Kidney epithelial cell (primary cell): ENCODE data around the gene SIGLEC9. TPM values are rescaled to one million over a fixed set of nuclear protein-coding genes. Genes with fewer than 3 reads are reported as not detected.

Experiments
- DNase-seq: peaks from one replicate; pipeline ENCODE4 v3.0.0-alpha.2; 2010; ENCODE audit warnings: low read depth
- H3K27me3 ChIP-seq: 2 replicates; pipeline ENCODE4 v1.6.0; 2011; ENCODE audit warnings: low read length; ENCODE audit not compliant: control insufficient read depth, insufficient read depth
- H3K36me3 ChIP-seq: 2 replicates; pipeline ENCODE4 v1.5.1; 2011; ENCODE audit warnings: low read length; ENCODE audit not compliant: control insufficient read depth, insufficient read depth
- H3K4me3 ChIP-seq: 2 replicates; pipeline ENCODE4 v1.5.1; 2011; ENCODE audit warnings: low read depth, mild to moderate bottlenecking, control low read depth, low read length
- CTCF ChIP-seq: IDR thresholded peaks from 2 replicates; pipeline ENCODE4 v1.5.1; 2011; ENCODE audit warnings: mild to moderate bottlenecking, moderate library complexity, low read length, control low read depth, inconsistent platforms; ENCODE audit not compliant: insufficient read depth, poor library complexity, severe bottlenecking
- total RNA-seq: library from RNA; depleted of rRNA; stranded (reverse); fragments of >200 nt; gene quantifications from 2 replicates; pipeline ENCODE4 v1.2.3, GENCODE V29; 2015

Gene SIGLEC9
- total RNA-seq, 1 donor from 2014 or later = 0.13 TPM

GRCh38 chr19:51110666-51110971, 14.1 kb upstream of the SIGLEC9 start:
- peaks cover 5% of the 10 kb centered on the region for H3K27me3 ChIP-seq
- H3K36me3 ChIP-seq = no peaks in the 10 kb centered on the region
- no peak for TF ChIP-seq CTCF

GRCh38 chr19:51111606-51112005, 13.1 kb upstream of the SIGLEC9 start:
- Histone ChIP-seq H3K36me3 (no peaks in the 10 kb centered on the region), H3K27me3 (peaks cover 5% of the 10 kb centered on the region), H3K4me3 (no peak overlapping the region)
- peak; percentile 19 for TF ChIP-seq CTCF
- no peak for DNase-seq

More at GRCh38 chr19:51110666-51110971, 14.1 kb upstream of the SIGLEC9 start:
- no peak for DNase-seq
- H3K4me3 ChIP-seq = no peak overlapping the region

- H3K36me3 ChIP-seq = no peaks in the 10 kb centered on the region
- no peak overlapping the region for H3K4me3 ChIP-seq
- no peak for DNase-seq
- peaks cover 5% of the 10 kb centered on the region for H3K27me3 ChIP-seq
- TF ChIP-seq CTCF = no peak
Observed at GRCh38 chr19:51114087-51114729, 10.5 kb upstream of the SIGLEC9 start.

- Histone ChIP-seq H3K27me3 (peaks cover 5% of the 10 kb centered on the region), H3K36me3 (no peaks in the 10 kb centered on the region), H3K4me3 (no peak overlapping the region)
- DNase-seq = no peak
- TF ChIP-seq CTCF = no peak
Observed at GRCh38 chr19:51116736-51117286, 7.9 kb upstream of the SIGLEC9 start.

GRCh38 chr19:51119101-51119500, 5.6 kb upstream of the SIGLEC9 start:
- TF ChIP-seq CTCF = no peak
- Histone ChIP-seq H3K36me3 (no peaks in the 10 kb centered on the region), H3K27me3 (no peaks in the 10 kb centered on the region), H3K4me3 (no peak overlapping the region)
- DNase-seq = no peak

GRCh38 chr19:51119611-51120010, 5.1 kb upstream of the SIGLEC9 start:
- TF ChIP-seq CTCF = no peak
- no peaks in the 10 kb centered on the region for H3K27me3 ChIP-seq
- no peak overlapping the region for H3K4me3 ChIP-seq
- DNase-seq = no peak
- no peaks in the 10 kb centered on the region for H3K36me3 ChIP-seq
